HG03469 (cell line): ENCODE results near the gene ZNF35.

Experiments used
- ATAC-seq: cut with Tn5 transposase; IDR thresholded peaks from one replicate; pipeline ENCODE4 v1.9.1; 2021; ENCODE audit warnings: mild to moderate bottlenecking, moderate library complexity, moderate number of reproducible peaks; ENCODE audit not compliant: unreplicated experiment

Gene ZNF35

DNA sequence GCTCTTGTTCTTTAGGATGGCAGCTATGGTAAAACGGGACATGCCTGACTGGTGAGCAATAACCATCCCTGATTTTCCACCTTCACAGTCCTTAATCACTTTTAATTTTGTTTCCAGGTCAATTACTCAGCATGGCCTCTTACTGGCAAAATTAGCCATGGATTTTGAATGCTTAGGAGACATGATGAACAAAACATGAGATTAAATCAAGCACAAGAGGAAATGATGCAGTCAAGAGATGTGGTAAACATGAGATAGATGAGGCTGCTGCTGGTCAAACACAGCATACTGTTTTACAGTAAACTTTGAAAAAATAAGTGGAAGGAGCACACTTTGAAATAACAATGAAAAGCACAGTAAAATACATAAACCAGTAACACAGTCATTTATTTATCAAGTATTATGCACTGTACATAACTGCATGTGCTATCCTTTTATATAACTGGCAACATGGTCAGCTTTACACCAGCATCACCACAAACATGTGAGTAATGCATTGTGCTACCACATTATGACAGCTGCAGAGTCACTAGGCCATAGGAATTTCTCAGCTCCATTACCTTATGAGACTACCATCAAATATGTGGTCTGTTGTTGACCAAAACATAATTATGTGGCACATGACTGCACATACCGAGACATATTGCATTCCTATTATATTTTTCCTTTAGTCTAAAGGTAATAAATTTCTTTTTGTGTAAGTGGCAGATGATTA is 33.8 kb downstream of the ZNF35 start:
- ATAC-seq: no peak

DNA sequence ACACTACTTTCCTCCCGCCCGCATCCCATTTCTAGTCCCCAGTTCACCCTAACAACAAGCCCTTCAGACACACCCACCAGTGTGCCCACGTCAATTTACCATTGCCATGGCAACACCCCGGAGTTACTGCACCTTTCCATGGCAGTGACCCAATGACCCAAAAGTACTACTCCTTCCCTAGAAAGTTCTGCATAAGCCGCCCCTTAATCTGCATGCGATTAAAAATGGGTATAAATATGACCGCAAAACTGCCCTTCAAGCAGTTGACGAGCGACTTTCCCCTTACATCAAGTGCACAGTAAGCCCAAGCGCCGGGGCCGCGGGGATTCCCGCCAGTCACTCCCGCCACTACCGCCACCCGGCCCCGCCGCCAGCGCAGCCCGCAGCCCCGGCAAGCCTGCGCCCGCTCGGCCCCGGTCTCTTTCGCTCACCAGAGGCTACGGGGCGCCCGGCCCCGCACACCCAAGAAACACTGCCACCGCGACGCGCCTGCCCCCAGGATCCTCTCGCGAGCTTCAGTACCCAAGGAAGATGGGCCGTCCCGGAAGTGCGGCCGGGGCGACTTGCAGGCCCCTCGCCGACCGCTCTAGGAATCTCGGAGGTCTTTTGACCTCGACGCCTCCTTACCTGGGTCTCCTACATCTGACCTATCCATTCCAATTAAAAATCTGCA is 36.7 kb downstream of the ZNF35 start:
- no peak for ATAC-seq

DNA sequence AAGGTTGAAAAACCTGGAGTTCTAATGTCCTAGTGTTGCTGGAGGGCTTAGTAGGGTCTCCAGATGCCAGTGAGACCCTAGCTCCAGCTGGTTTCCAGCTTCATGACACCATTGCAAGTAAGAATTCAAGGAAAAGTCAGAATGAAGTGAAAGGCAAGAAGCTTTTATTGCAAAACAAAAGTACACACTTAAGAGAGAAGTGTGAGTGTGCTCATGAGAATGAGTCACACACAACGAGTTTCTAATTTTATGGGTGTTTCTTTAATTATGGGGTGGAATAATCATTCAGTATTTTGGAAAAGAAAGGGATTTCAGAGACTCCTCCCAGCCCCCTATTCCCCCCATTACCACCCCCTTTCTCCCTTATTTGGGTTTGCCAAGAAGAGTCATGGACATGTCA is 39.4 kb downstream of the ZNF35 start:
- ATAC-seq: no peak
